GM23248 (cell line): ENCODE measurements around the gene CXCR5. TPM values are rescaled to one million over a fixed set of nuclear protein-coding genes. Genes with fewer than 3 reads are reported as not detected.
A peak's percentile ranks its signal among the peaks of the same experiment; 100 is the strongest.
"Not testable (repeated sequence)": the region's sequence is repeated elsewhere in the genome, so short reads cannot be mapped to it uniquely, and the experiment has no call there.

Experiments used
- DNase-seq: peaks from one replicate; pipeline ENCODE4 v3.0.0-alpha.2; 2015
- H2AFZ ChIP-seq: fragments of 200-600 bp; sonication (generic); 2 replicates; pipeline ENCODE4 v1.6.1; 2016; ENCODE audit warnings: antibody characterized with exemption
- H3F3A ChIP-seq: fragments of 200-600 bp; sonication (generic); 2 replicates; pipeline ENCODE4 v1.6.1; 2016; ENCODE audit warnings: mild to moderate bottlenecking, antibody characterized with exemption, mixed run types; ENCODE audit not compliant: insufficient read depth
- H3K27ac ChIP-seq: fragments of 200-600 bp; sonication (generic); 2 replicates; pipeline ENCODE4 v1.5.1; 2016; ENCODE audit warnings: mild to moderate bottlenecking
- H3K27me3 ChIP-seq: fragments of 200-600 bp; sonication (generic); replicated peaks from 2 replicates; pipeline ENCODE4 v1.6.1; 2016; ENCODE audit warnings: mild to moderate bottlenecking; ENCODE audit not compliant: insufficient read depth
- H3K36me3 ChIP-seq: fragments of 200-600 bp; sonication (generic); 2 replicates; pipeline ENCODE4 v1.6.1; 2016; ENCODE audit warnings: low read depth, mild to moderate bottlenecking
- H3K4me1 ChIP-seq: fragments of 200-600 bp; sonication (generic); 2 replicates; pipeline ENCODE4 v1.6.1; 2016; ENCODE audit warnings: mild to moderate bottlenecking; ENCODE audit not compliant: insufficient read depth
- H3K4me2 ChIP-seq: fragments of 200-600 bp; sonication (generic); one replicate; pipeline ENCODE4 v1.6.1; 2016; ENCODE audit warnings: mild to moderate bottlenecking; ENCODE audit not compliant: unreplicated experiment
- H3K4me3 ChIP-seq: fragments of 200-600 bp; sonication (generic); 2 replicates; pipeline ENCODE4 v1.5.1; 2016; ENCODE audit warnings: mild to moderate bottlenecking
- H3K79me2 ChIP-seq: fragments of 200-600 bp; sonication (generic); 2 replicates; pipeline ENCODE4 v1.6.1; 2016; ENCODE audit warnings: mild to moderate bottlenecking; ENCODE audit not compliant: insufficient read depth
- H3K9ac ChIP-seq: fragments of 200-600 bp; sonication (generic); 2 replicates; pipeline ENCODE4 v1.6.1; 2016; ENCODE audit warnings: mild to moderate bottlenecking
- H3K9me2 ChIP-seq: fragments of 200-600 bp; sonication (generic); 2 replicates; pipeline ENCODE4 v1.6.1; 2016; ENCODE audit warnings: mixed run types, mild to moderate bottlenecking, moderate library complexity; ENCODE audit not compliant: insufficient read depth
- H3K9me3 ChIP-seq: fragments of 200-600 bp; sonication (generic); one replicate; pipeline ENCODE4 v1.6.1; 2017; ENCODE audit warnings: low read depth
- H4K20me1 ChIP-seq: fragments of 200-600 bp; sonication (generic); 2 replicates; pipeline ENCODE4 v1.6.0; 2016; ENCODE audit not compliant: insufficient read depth
- EZH2 ChIP-seq: fragments of 200-600 bp; sonication (generic); IDR thresholded peaks from 2 replicates; pipeline ENCODE4 v1.6.1; 2018; ENCODE audit warnings: antibody characterized with exemption, mild to moderate bottlenecking; ENCODE audit not compliant: insufficient read depth, poor library complexity, severe bottlenecking
- EZH2phosphoT487 ChIP-seq: fragments of 200-600 bp; sonication (generic); IDR thresholded peaks from 2 replicates; pipeline ENCODE4 v1.6.1; 2018; ENCODE audit warnings: antibody characterized with exemption, moderate library complexity, mild to moderate bottlenecking, low read depth; ENCODE audit not compliant: insufficient read depth
- WGBS, 2 experiments: methylation state at CpG; one replicate each; pipeline ENCODE4 v1.1.6; 2015 to 2017; ENCODE audit warnings: low lambda C conversion rate in 2 of 2, low coverage in 1 of 2; ENCODE audit errors: missing lambda C conversion rate in 2 of 2; 5-methylcytosine and 5-hydroxymethylcytosine counted together
- in situ Hi-C: fragments of 300-500 bp; cut with MboI; formaldehyde crosslinking; loops from 2 replicates; pipeline ENCODE4 v1.15.0; 2020
- polyA plus RNA-seq: library from polyadenylated mRNA; unstranded; fragments of >200 nt; fragmentation: Nextera tagmentation; extraction: Ambion mirVana; gene quantifications from 2 replicates; pipeline ENCODE4 v1.2.1, GENCODE V29; 2016
- total RNA-seq: library from RNA; depleted of rRNA; stranded (reverse); fragments of >200 nt; shearing (Covaris generic); gene quantifications from 2 replicates; pipeline ENCODE4 v1.2.3, GENCODE V29; 2014

CXCR5 gene
- total and polyA plus RNA-seq, 2 experiments from 2014 or later, result not detected

GRCh38 chr11:118841469-118842242 lies 42.0 kb upstream of the CXCR5 start:
- WGBS, 2 experiments, result 73 to 75% methylated on average over 8 of the region's 8 CpGs
- Histone ChIP-seq H3F3A (no peaks in the 10 kb centered on the region), H4K20me1 (no peaks in the 10 kb centered on the region), H3K27ac (no peak overlapping the region), H3K79me2 (no peaks in the 10 kb centered on the region), H3K4me2 (no peak overlapping the region), H3K9me3 (no peaks in the 10 kb centered on the region), H3K9ac (no peak overlapping the region), H3K9me2 (no peaks in the 10 kb centered on the region), H3K27me3 (no peaks in the 10 kb centered on the region), H3K4me1 (peaks cover 10% of the 10 kb centered on the region), H3K36me3 (no peaks in the 10 kb centered on the region), H2AFZ (no peak overlapping the region), H3K4me3 (no peak overlapping the region)
- DNase-seq, result no peak
- no peak for TF ChIP-seq EZH2
- no peak for TF ChIP-seq EZH2phosphoT487
- in situ Hi-C loops, result no loop called here

- in situ Hi-C loops, result no loop called here
- no peak overlapping the region for H2AFZ ChIP-seq
- H3K9me3 ChIP-seq, result no peaks in the 10 kb centered on the region
- H3K4me2 ChIP-seq, result no peak overlapping the region
- H3K79me2 ChIP-seq, result no peaks in the 10 kb centered on the region
- peaks cover 10% of the 10 kb centered on the region for H3K4me1 ChIP-seq
- H3K36me3 ChIP-seq, result no peaks in the 10 kb centered on the region
- H3K9me2 ChIP-seq, result no peaks in the 10 kb centered on the region
- H3F3A ChIP-seq, result no peaks in the 10 kb centered on the region
- 0 to 2% methylated on average over 2 of the region's 2 CpGs for WGBS, 2 experiments
- peak; percentile 50 for DNase-seq
- H3K9ac ChIP-seq, result no peak overlapping the region
- TF ChIP-seq EZH2, result no peak
- TF ChIP-seq EZH2phosphoT487, result no peak
- no peak overlapping the region for H3K4me3 ChIP-seq
- no peaks in the 10 kb centered on the region for H3K27me3 ChIP-seq
- H3K27ac ChIP-seq, result no peak overlapping the region
- H4K20me1 ChIP-seq, result no peaks in the 10 kb centered on the region
These were observed 41.3 kb upstream of the CXCR5 start for GRCh38 chr11:118842369-118842768.

GRCh38 chr11:118842843-118843242 lies 40.8 kb upstream of the CXCR5 start:
- not testable (repeated sequence) for H3K4me3 ChIP-seq
- 70 to 72% methylated on average over 7 of the region's 7 CpGs for WGBS, 2 experiments

GRCh38 chr11:118843565-118843964 lies 40.1 kb upstream of the CXCR5 start:
- Histone ChIP-seq H3K9ac (no peak overlapping the region), H3K4me2 (no peak overlapping the region), H3K9me3 (no peaks in the 10 kb centered on the region), H3K4me1 (peaks cover 10% of the 10 kb centered on the region), H2AFZ (no peak overlapping the region), H3K27me3 (0 out of 2 replicates have a peak, but pooled peaks cover 5% of the 10 kb centered on the region), H3K9me2 (no peaks in the 10 kb centered on the region), H3K79me2 (no peaks in the 10 kb centered on the region), H3K27ac (no peak overlapping the region), H3K36me3 (no peaks in the 10 kb centered on the region), H3K4me3 (no peak overlapping the region), H4K20me1 (no peaks in the 10 kb centered on the region), H3F3A (no peaks in the 10 kb centered on the region)
- peak; percentile 6 for DNase-seq
- no peak for TF ChIP-seq EZH2phosphoT487
- TF ChIP-seq EZH2, result no peak
- WGBS, 2 experiments, result 83 to 92% methylated on average over 2 of the region's 2 CpGs
- in situ Hi-C loops, result no loop called here

More at GRCh38 chr11:118842843-118843242, 40.8 kb upstream of the CXCR5 start:
- H3K9me3 ChIP-seq, H4K20me1 ChIP-seq, in situ Hi-C loops, DNase-seq, H3K36me3 ChIP-seq, H3K9me2 ChIP-seq, H3F3A ChIP-seq, H3K4me1 ChIP-seq, H3K27me3 ChIP-seq, H3K79me2 ChIP-seq, H2AFZ ChIP-seq, H3K9ac ChIP-seq, H3K4me2 ChIP-seq, H3K27ac ChIP-seq: not testable (repeated sequence)
